CD4-positive, alpha-beta T cell treated with Interleukin-17A for 4 hours (primary cell): Measurements from ENCODE around the gene IZUMO2.

Experiments used
- DNase-seq: peaks from one replicate; pipeline ENCODE4 v3.0.0-alpha.2; 2020; ENCODE audit warnings: mixed read lengths

Gene IZUMO2

DNA sequence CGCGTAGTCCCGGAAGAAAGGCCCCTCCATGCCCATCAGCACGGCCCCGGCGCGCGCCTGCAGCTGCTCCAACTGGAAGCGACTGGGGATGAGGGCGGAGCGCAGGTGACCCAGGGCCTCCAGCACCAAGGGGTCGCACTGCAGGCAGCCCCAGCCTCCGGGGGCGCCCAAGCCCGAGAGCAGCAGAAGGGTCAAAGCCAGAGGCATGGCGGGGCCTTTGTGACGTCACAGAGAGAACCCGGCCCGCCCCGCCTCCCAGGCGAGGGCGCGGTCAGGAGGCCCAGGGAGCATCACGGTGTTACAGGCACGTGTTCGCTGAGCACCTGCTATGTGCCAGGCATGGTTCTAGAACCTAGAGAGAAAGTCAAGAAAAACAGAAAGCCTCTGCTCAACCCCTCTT, at the start of gene IZUMO2:
Gene IZUMO2, minus strand, starts transcription at position 294 of the 400 bp plus-strand sequence. Its CDS starts 87 bp downstream, at position 207.
- DNase-seq, result no peak

- no peak for DNase-seq
Measured at GRCh38 chr19:50210425-50210824, 47.3 kb upstream of the IZUMO2 start.

DNA sequence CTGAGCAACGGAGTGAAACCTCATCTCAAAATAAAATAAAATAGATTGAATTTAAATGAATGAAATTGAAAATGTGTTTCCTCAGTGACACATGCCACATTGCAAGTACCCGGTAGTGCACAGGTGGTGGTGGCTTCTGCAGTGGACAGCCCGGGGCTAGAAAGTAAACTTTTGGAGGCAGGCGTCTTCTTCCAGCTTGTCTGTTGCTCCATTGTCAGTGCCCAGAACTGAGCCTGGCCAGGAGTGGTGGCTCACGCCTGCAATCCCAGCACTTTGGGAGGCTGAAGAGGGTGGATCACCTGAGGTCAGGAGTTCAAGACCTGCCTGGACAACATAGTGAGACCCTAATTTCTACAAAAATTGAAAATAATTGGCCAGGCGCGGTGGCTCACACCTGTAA, 46.0 kb upstream of the IZUMO2 start:
- DNase-seq, result no peak

DNA sequence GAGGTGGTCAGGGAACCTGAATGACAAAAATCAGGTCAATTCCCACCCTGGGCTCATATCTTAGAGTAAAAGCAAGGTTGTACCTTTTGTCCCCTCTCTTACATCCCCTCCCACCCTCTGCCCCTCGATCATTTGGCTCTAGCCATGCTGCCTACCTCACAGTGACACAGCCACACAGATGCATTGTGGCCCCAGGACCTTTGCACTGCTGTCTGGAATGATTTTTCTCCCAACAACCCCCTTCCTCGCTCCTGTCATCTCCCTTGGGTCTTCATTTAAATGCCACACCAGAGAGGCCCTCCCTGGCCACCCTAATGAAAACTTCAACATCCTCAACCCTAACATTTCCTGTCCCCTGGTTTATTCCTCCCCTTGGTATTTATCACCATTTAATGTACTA, 44.6 kb upstream of the IZUMO2 start:
- DNase-seq, result no peak

GRCh38 chr19:50206191-50206590, 43.1 kb upstream of the IZUMO2 start:
- DNase-seq, result no peak

- DNase-seq, result no peak
Measured at GRCh38 chr19:50205681-50206138, 42.6 kb upstream of the IZUMO2 start.

DNA sequence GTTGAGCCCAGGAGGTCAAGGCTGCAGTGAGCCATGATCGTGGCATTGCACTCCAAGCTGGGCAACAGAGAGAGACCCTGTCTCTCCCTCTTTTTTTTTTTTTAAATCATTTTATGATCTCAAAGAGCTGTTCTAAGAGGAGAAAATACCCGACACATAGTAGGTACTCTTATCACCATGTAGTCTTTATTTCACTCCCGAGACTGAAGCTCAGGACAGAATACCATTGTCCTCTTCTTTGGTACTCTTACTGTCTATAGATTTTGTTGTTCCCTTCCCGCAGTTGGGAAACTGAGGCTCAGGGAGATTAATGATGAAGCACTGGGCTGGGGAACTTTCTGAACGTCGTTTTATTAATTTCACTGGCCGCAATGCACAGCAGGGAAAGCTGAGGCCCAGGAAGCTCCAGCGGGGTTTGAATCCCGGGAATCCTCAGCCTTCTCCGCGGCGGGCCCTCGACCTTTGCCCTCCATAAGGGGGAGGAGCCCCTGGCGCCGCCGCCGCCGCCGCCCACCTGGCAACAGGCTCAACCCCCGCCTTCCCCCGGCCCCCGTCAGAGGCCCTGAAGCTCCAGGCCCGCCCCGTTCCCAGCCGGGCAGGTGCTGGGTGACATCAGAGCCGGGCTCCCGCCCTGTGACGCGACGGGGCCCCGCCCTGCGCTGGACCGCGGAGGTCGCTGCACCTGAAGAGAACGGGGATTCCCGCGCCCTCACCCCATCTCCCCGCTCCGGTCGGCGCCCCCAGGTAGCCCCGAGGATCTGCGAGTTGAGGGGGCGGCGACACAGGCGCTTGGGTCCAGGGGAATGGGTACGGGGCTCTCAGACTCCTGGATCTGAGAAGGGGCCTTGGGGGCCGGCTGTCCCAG, 42.0 kb upstream of the IZUMO2 start:
- no peak for DNase-seq

DNA sequence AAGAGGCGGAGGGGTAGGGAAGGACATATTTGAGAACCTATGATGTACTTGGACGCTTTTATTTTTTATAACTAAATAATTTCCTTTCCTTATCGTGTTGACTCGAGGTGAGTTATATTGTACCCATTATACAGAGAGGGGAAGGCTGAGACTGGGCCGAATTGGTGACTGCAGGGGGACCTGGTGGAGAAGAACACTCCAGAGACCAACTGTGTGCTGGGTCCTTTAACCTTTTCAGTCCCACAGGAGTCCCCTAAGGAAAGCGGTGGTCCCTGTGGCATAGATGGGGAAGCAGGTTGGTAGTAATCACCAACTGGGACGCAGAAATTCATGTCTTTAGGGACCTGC, 41.0 kb upstream of the IZUMO2 start:
- no peak for DNase-seq

DNA sequence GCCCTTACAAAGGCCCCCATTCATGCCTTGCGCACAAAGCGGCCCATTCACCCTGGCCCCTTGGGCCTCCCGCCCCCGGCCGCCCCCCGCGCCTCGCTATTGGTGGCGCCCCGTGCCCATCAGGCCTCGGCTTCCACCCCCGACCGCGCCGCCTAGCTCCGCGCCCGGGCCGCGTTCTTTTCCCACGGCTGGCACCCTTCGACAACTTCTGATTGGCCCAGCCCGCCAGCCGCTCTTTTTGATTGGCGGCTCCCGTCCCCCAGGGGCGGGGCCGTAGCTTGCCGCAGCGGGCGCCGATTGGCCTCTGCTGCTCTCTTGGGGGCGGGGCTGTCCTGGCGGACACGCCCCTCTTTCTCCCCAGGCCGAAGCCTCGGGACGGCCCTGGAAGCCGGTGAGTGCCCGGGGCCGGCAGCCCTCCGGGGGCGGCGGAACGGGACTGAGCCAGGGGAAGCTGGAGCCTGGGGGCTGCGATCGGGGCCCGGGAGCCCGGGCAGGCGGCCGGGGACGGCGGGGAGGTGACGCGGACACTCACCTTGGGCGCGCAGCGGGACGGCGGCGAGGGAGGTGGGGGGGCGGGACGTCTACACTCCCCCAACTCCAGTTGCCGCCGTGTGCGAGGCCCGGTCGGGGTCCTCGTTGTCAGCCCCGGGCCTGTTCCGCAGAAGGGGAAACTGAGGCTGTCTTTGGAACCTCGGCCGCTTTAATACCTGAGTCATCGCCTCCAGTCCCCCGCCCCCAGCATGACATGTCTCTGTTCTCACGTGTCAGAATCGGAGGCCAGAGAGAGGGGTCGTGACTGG, 40.4 kb upstream of the IZUMO2 start, which contains the start of gene MYH14:
Gene MYH14, plus strand, starts transcription at position 342 of the 800 bp plus-strand sequence. CDS start 6,744 bp downstream, outside the sequence.
- DNase-seq, result no peak

- DNase-seq, result no peak
Measured at GRCh38 chr19:50202962-50203280, 39.8 kb upstream of the IZUMO2 start.

- DNase-seq, result no peak
Measured at GRCh38 chr19:50202386-50202785, 39.3 kb upstream of the IZUMO2 start.

GRCh38 chr19:50199259-50199555, 36.1 kb upstream of the IZUMO2 start:
- DNase-seq, result no peak

GRCh38 chr19:50198431-50199258, 35.6 kb upstream of the IZUMO2 start:
- DNase-seq, result no peak

DNA sequence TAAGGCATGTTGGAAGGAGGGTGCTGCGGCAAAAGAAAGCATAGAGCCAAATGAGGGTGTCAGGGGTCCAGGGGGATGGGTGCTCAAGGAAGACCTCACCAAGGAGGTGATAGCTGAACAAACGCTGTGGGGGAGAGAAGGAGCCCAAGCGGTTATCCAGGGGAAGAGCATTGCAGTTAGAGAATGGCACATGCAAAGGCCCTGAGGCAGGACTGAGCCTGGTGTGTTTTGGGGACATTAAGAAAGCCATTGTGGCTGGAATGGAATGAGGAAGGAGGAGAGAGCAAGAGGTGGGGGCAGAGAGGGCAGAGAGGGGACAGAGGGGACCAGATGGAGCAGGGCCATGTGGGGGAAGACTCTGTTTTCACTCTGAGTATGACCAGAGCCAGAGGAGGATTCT, 34.3 kb upstream of the IZUMO2 start:
- no peak for DNase-seq

DNA sequence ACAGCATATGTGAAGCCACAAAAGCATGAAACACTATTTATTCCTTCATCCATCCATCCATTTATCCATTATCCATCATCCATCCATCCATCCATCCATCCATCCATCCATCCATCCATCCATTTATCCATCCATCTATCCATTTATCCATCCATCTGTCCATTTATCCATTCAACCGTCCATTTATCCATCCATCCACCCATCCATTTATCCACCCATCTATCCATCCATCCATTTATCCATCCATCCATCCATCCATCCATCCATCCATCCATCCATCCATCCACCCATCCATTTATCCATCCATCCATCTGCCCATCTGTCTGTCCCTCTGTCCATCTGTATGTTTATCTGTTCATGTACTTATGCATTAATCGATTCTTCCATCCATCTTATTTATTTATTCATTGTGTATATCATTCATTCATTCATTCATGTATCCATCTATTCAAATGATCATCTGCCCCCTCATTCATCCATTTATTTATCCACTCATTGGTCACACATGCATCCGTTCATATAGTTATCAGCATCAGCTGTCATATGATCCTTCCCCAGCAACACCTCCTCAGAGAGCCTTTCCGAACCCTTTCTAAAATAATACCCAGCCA, 33.3 kb upstream of the IZUMO2 start:
- DNase-seq, result no peak

- DNase-seq, result no peak
Measured at GRCh38 chr19:50195224-50195623, 32.1 kb upstream of the IZUMO2 start.

DNA sequence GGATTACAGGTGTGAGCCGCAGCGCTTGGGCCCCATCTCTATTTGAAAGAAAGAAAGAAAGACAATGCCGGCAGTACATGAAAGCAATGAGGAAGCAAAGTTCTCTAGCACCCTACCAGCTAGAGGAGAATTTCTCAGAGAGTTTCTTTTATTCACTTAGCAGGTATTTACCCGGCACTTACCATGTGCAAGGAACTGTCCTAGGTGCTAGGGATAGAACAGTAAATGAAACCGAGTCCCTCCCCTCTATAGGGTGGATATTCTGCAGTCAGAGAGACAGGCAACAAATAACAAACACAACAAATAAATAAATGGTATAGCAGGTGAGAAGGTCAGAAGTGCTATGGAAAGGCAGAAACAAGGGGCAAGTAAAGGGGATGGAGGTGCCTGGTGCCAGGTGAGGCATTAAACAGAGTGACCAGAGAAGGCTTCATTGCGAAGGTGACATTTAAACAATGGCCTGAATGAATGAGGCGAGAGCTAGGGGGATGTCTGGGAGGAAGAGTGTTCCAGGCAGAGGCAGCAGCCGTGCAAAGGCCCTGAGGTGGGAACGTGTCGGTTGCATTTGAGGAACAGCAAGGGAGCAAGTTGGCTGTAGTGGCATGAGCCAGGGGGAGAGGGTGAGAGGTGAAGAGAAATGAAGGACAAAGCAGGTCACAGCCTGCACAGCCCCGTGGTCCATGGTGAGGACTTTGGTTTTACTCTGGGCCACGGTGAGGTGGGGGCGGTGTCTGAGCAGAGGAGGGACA, 29.6 kb upstream of the IZUMO2 start:
- no peak for DNase-seq

- no peak for DNase-seq
Measured at GRCh38 chr19:50191216-50191615, 28.1 kb upstream of the IZUMO2 start.

DNA sequence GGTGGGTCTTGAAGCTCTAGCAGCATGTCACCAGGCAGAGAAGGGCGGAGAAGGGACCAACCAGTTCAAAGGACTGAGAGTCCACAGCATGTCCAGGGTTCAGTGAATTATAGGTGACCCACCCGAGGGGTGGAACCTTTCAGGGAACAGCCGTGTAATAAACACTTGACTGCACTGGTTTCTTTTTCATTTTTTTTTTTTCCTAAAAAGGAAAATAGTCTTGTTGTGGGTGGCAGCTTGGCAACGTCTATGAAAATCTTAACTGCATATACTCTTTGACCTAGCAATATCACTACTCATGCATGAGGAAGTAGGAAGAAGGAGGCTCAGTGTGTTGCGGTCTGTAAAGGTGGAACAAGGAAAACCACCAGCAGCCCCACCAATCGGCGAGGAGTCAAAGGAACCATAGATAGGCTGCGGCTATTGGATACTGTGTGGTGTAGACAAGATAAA, 27.4 kb upstream of the IZUMO2 start:
- DNase-seq, result no peak

GRCh38 chr19:50189331-50189730, 26.2 kb upstream of the IZUMO2 start:
- DNase-seq, result no peak

- no peak for DNase-seq
Measured at GRCh38 chr19:50187937-50188336, 24.9 kb upstream of the IZUMO2 start.

DNA sequence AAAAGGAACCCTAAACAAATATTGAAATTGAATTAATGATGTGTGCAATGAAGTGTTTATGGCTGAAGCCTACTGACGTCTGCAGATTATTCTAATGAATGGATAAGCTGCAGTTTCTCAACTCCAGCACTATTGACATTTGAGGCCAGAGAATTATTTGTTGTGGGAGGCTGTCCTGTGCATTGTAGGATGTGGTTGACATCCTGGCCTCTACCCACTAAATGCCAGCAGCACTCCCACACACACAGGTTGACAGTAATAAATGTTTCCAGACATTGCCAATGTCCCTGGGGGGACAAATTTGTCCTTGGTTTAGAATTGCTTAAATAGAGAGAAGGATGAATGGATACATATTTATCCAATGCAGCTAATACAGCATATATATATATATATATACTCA, 21.1 kb upstream of the IZUMO2 start:
- no peak for DNase-seq
